GM21515 (cell line): Measurements from ENCODE around the gene FCRLB.
A peak's percentile ranks its signal among the peaks of the same experiment; 100 is the strongest.
"Not testable (repeated sequence)": the region's sequence is repeated elsewhere in the genome, so short reads cannot be mapped to it uniquely, and the experiment has no call there.

Experiments
- ATAC-seq: cut with Tn5 transposase; IDR thresholded peaks from one replicate; pipeline ENCODE4 v1.9.1; 2021; ENCODE audit not compliant: unreplicated experiment

Gene FCRLB

GRCh38 chr1:161738627-161739287, 17.4 kb downstream of the FCRLB start:
- peak; percentile 50 for ATAC-seq

GRCh38 chr1:161739865-161740566, 18.7 kb downstream of the FCRLB start:
- peak; percentile 37 for ATAC-seq

- ATAC-seq = no peak
Measured at GRCh38 chr1:161740921-161741320, 19.6 kb downstream of the FCRLB start.

- no peak for ATAC-seq
Measured at GRCh38 chr1:161743231-161743630, 21.9 kb downstream of the FCRLB start.

- ATAC-seq = no peak
Measured at GRCh38 chr1:161747801-161748200, 26.5 kb downstream of the FCRLB start.

GRCh38 chr1:161749509-161750407, 28.4 kb downstream of the FCRLB start, which contains the start of gene DUSP12:
DUSP12 (plus strand) TSS chr1:161749786; CDS start chr1:161749802, 16 bp downstream.
- ATAC-seq = peak; percentile 93

- ATAC-seq = no peak
Measured at GRCh38 chr1:161763522-161764098, 42.3 kb downstream of the FCRLB start.

- ATAC-seq = peak; percentile 52
Measured at GRCh38 chr1:161766102-161766981, 45.0 kb downstream of the FCRLB start, which contains the start of gene ATF6. ATF6 (plus strand) TSS chr1:161766320; CDS start chr1:161766361, 41 bp downstream.

GRCh38 chr1:161768461-161768860, 47.1 kb downstream of the FCRLB start:
- ATAC-seq = no peak

GRCh38 chr1:161768986-161769672, 47.8 kb downstream of the FCRLB start:
- no peak for ATAC-seq

- ATAC-seq = not testable (repeated sequence)
Measured at GRCh38 chr1:161769673-161770045, 48.3 kb downstream of the FCRLB start.

- no peak for ATAC-seq
Measured at GRCh38 chr1:161770250-161770649, 48.9 kb downstream of the FCRLB start.

- ATAC-seq = no peak
Measured at GRCh38 chr1:161771161-161771560, 49.8 kb downstream of the FCRLB start.

GRCh38 chr1:161771973-161772372, 50.6 kb downstream of the FCRLB start:
- ATAC-seq = no peak

- no peak for ATAC-seq
Measured at GRCh38 chr1:161772397-161772796, 51.1 kb downstream of the FCRLB start.

GRCh38 chr1:161773791-161774190, 52.4 kb downstream of the FCRLB start:
- ATAC-seq = no peak

- ATAC-seq = no peak
Measured at GRCh38 chr1:161777261-161777660, 55.9 kb downstream of the FCRLB start.
